ENCODE results near the gene ECHS1. TPM values are rescaled to one million over a fixed set of nuclear protein-coding genes. Genes with fewer than 3 reads are reported as not detected.

Gene ECHS1
- total and polyA plus RNA-seq, 10 of the 15 experiments (the other 5 are each of a cell fraction or from before 2014, with no cell fraction given): 32.7 to 164 (median 62.4) TPM

GRCh38 chr10:133332936-133333699 lies 40.0 kb downstream of the ECHS1 start:
- ChIA-PET POLR2A (no interaction called here), CTCF (no interaction called here), RAD21 (ENCODE audit: unreplicated experiment) (no interaction called here), SMC1A (ENCODE audit: uncharacterized antibody, unreplicated experiment) (no interaction called here)
- intact Hi-C loops (cut with micrococcal nuclease; ENCODE audit: unreplicated experiment) (no loop called here), in situ Hi-C loops (cut with MboI) (no loop called here)
- no peaks in the 10 kb centered on the region for H3K36me3 ChIP-seq (ENCODE audit: control insufficient read depth in 2 of 2, insufficient read depth in 2 of 2, low read length in 1 of 2)
- no peak overlapping the region for H3K4me2 ChIP-seq (ENCODE audit: control insufficient read depth, insufficient read depth)
- no peaks in the 10 kb centered on the region for H4K20me1 ChIP-seq (ENCODE audit: control insufficient read depth, insufficient read depth)
- no peak overlapping the region for H3K9ac ChIP-seq (ENCODE audit: control insufficient read depth, insufficient read depth, low read length)
- H3K9me3 ChIP-seq (replicated peaks; ENCODE audit: control insufficient read depth, insufficient read depth, low read length): no peaks in the 10 kb centered on the region; the same call in 2 of the 3 replicates
- H3K4me1 ChIP-seq (ENCODE audit: control insufficient read depth, insufficient read depth, low read length): no peaks in the 10 kb centered on the region
- no peak for FAIRE-seq
- BruUV-seq (replicated peaks): no TSS peak
- WGBS (ENCODE audit: insufficient coverage, insufficient replicate concordance, low lambda C conversion rate, missing lambda C conversion rate): 56% methylated on average over 12 of the region's 30 CpGs
- no peak for ATAC-seq
- no peak overlapping the region for H2AFZ ChIP-seq (ENCODE audit: control insufficient read depth, low read depth, low read length)
- H3K27me3 ChIP-seq (replicated peaks in 1 of 2; ENCODE audit: control insufficient read depth in 2 of 2, insufficient read depth in 2 of 2, low read length in 1 of 2): peaks cover 5 to 12% of the 10 kb centered on the region in 2 experiments
- no peak for DNase-seq (ENCODE audit: low read depth, low spot score)
- TF ChIP-seq CEBPB (IDR thresholded peaks at IDR 0.05; ENCODE audit: borderline replicate concordance in 1 of 2, low read depth in 2 of 2, low read length in 2 of 2): no peak
- TF ChIP-seq TCF12 (IDR thresholded peaks at IDR 0.05; ENCODE audit: low read depth, low read length): no peak
- TF ChIP-seq ZBED1 (IDR thresholded peaks at IDR 0.05; ENCODE audit: borderline replicate concordance): no peak
- no peak for TF ChIP-seq EED (IDR thresholded peaks at IDR 0.05; ENCODE audit: low read depth)
- no peak for TF ChIP-seq YBX1 (IDR thresholded peaks at IDR 0.05)
- no peak for TF ChIP-seq NR2F1 (conservative IDR thresholded peaks at IDR 0.05)
- TF ChIP-seq STAT1 (conservative IDR thresholded peaks at IDR 0.05): no peak
- TF ChIP-seq KAT2A (conservative IDR thresholded peaks at IDR 0.05; ENCODE audit: control insufficient read depth, low read depth, low read length): no peak
- TF ChIP-seq IRF5 (IDR thresholded peaks at IDR 0.05; ENCODE audit: borderline replicate concordance): no peak
- TF ChIP-seq SRF (IDR thresholded peaks at IDR 0.05; ENCODE audit: low read depth in 2 of 2, low read length in 2 of 2): no peak
- TF ChIP-seq ELK1 (IDR thresholded peaks at IDR 0.05; ENCODE audit: low read depth, low read length): no peak
- TF ChIP-seq SPI1 (IDR thresholded peaks at IDR 0.05; ENCODE audit: borderline replicate concordance, insufficient read depth, low read depth, low read length): no peak
- TF ChIP-seq BACH1 (IDR thresholded peaks at IDR 0.05; ENCODE audit: borderline replicate concordance): no peak
- TF ChIP-seq JUNB (IDR thresholded peaks at IDR 0.05): no peak
- no peak for TF ChIP-seq EGR1 (IDR thresholded peaks at IDR 0.05; ENCODE audit: borderline replicate concordance in 1 of 2, low read depth in 2 of 2, low read length in 2 of 2)
- no peak for TF ChIP-seq NFIC (IDR thresholded peaks at IDR 0.05; ENCODE audit: low read depth, low read length)
- no peak for TF ChIP-seq SUZ12 (IDR thresholded peaks at IDR 0.05; ENCODE audit: unreplicated experiment)
- TF ChIP-seq IRF3 (IDR thresholded peaks at IDR 0.05): no peak
- no peaks in the 10 kb centered on the region for H3K79me2 ChIP-seq (ENCODE audit: control insufficient read depth, insufficient read depth, low read length)
- no peak overlapping the region for H3K4me3 ChIP-seq
- H3K27ac ChIP-seq (ENCODE audit: control insufficient read depth, insufficient read depth): no peak overlapping the region

Data from GM12878 (cell line).